Smooth muscle cell (in vitro differentiated cells): ENCODE measurements around the gene TDRD10. TPM values are rescaled to one million over a fixed set of nuclear protein-coding genes. Genes with fewer than 3 reads are reported as not detected.

ENCODE experiments used
- DNase-seq: peaks from one replicate; lab custom pipeline; 2025; ENCODE audit not compliant: unreplicated experiment; lab: John Stamatoyannopoulos, UW
- H2AFZ ChIP-seq: fragments of 200-600 bp; sonication (generic); 2 replicates; pipeline ENCODE4 v1.6.0; 2016; ENCODE audit warnings: antibody characterized with exemption, low read depth, mild to moderate bottlenecking
- H3F3A ChIP-seq: fragments of 200-600 bp; sonication (generic); 2 replicates; pipeline ENCODE4 v1.6.0; 2017; ENCODE audit warnings: antibody characterized with exemption, low read depth
- H3K27ac ChIP-seq: fragments of 200-600 bp; sonication (generic); 2 replicates; pipeline ENCODE4 v1.5.1; 2016; ENCODE audit warnings: low read depth, mild to moderate bottlenecking
- H3K27me3 ChIP-seq: fragments of 200-600 bp; sonication (generic); 2 replicates; pipeline ENCODE4 v1.6.1; 2016; ENCODE audit warnings: low read depth, mild to moderate bottlenecking
- H3K36me3 ChIP-seq: fragments of 200-600 bp; sonication (generic); 2 replicates; pipeline ENCODE4 v1.5.1; 2016; ENCODE audit warnings: low read depth
- H3K4me1 ChIP-seq: fragments of 200-600 bp; sonication (generic); 2 replicates; pipeline ENCODE4 v1.5.1; 2016; ENCODE audit warnings: low read depth
- H3K4me2 ChIP-seq: fragments of 200-600 bp; sonication (generic); 2 replicates; pipeline ENCODE4 v1.6.0; 2016; ENCODE audit warnings: mild to moderate bottlenecking
- H3K4me3 ChIP-seq: fragments of 200-600 bp; sonication (generic); 2 replicates; pipeline ENCODE4 v1.5.1; 2016; ENCODE audit warnings: mild to moderate bottlenecking
- H3K79me2 ChIP-seq: fragments of 200-600 bp; sonication (generic); 2 replicates; pipeline ENCODE4 v1.6.0; 2016; ENCODE audit warnings: low read depth, mild to moderate bottlenecking
- H3K9ac ChIP-seq: fragments of 200-600 bp; sonication (generic); 2 replicates; pipeline ENCODE4 v1.6.0; 2016; ENCODE audit warnings: low read depth
- H3K9me3 ChIP-seq: fragments of 200-600 bp; sonication (generic); replicated peaks from 2 replicates; pipeline ENCODE4 v1.5.1; 2016; ENCODE audit warnings: low read depth
- H4K20me1 ChIP-seq: fragments of 200-600 bp; sonication (generic); 2 replicates; pipeline ENCODE4 v1.6.0; 2016; ENCODE audit warnings: low read depth
- CTCF ChIP-seq: fragments of 200-600 bp; sonication (generic); IDR thresholded peaks from 2 replicates; pipeline ENCODE4 v1.5.1; 2017; ENCODE audit warnings: borderline replicate concordance, mild to moderate bottlenecking, antibody characterized with exemption; ENCODE audit not compliant: insufficient read depth, poor library complexity, severe bottlenecking
- WGBS: methylation state at CpG from one replicate; pipeline ENCODE4 v1.1.7; 2016; ENCODE audit warnings: low lambda C conversion rate; 5-methylcytosine and 5-hydroxymethylcytosine counted together
- polyA plus RNA-seq: library from polyadenylated mRNA; unstranded; fragments of >200 nt; fragmentation: Nextera tagmentation; extraction: Ambion mirVana; gene quantifications from 2 replicates; pipeline ENCODE4 v1.2.1, GENCODE V29; 2016
- total RNA-seq: library from RNA; depleted of rRNA; stranded (reverse); fragments of >200 nt; gene quantifications from 2 replicates; pipeline ENCODE4 v1.2.3, GENCODE V29; 2014

The TDRD10 gene
- total and polyA plus RNA-seq, 2 experiments from 2014 or later = 0.11 to 0.13 TPM

GRCh38 chr1:154514066-154514553 is 12.1 kb downstream of the TDRD10 start:
- WGBS = 83% methylated on average over 7 of the region's 7 CpGs
- no peaks in the 10 kb centered on the region for H3K4me1 ChIP-seq
- no peak overlapping the region for H3K4me2 ChIP-seq
- DNase-seq = no peak
- no peaks in the 10 kb centered on the region for H3K79me2 ChIP-seq
- no peak overlapping the region for H2AFZ ChIP-seq
- H3K9me3 ChIP-seq = no peaks in the 10 kb centered on the region
- H3K36me3 ChIP-seq = no peaks in the 10 kb centered on the region
- no peaks in the 10 kb centered on the region for H3F3A ChIP-seq
- H3K27me3 ChIP-seq = peaks cover 17% of the 10 kb centered on the region
- H4K20me1 ChIP-seq = no peaks in the 10 kb centered on the region
- H3K9ac ChIP-seq = no peak overlapping the region
- no peak for TF ChIP-seq CTCF
- no peak overlapping the region for H3K4me3 ChIP-seq
- no peak overlapping the region for H3K27ac ChIP-seq

- no peaks in the 10 kb centered on the region for H3K79me2 ChIP-seq
- no peaks in the 10 kb centered on the region for H3K4me1 ChIP-seq
- no peak overlapping the region for H3K27ac ChIP-seq
- no peaks in the 10 kb centered on the region for H3K9me3 ChIP-seq
- peaks cover 17% of the 10 kb centered on the region for H3K27me3 ChIP-seq
- no peaks in the 10 kb centered on the region for H3K36me3 ChIP-seq
- 97% methylated on average over 11 of the region's 11 CpGs for WGBS
- no peak overlapping the region for H2AFZ ChIP-seq
- H3K9ac ChIP-seq = no peak overlapping the region
- no peaks in the 10 kb centered on the region for H4K20me1 ChIP-seq
- no peak overlapping the region for H3K4me2 ChIP-seq
- TF ChIP-seq CTCF = no peak
- H3K4me3 ChIP-seq = no peak overlapping the region
- no peak for DNase-seq
- H3F3A ChIP-seq = no peaks in the 10 kb centered on the region
These were observed 15.6 kb downstream of the TDRD10 start for GRCh38 chr1:154517661-154518060.

- H4K20me1 ChIP-seq = no peaks in the 10 kb centered on the region
- H3K9me3 ChIP-seq = no peaks in the 10 kb centered on the region
- peaks cover 24% of the 10 kb centered on the region for H3K27me3 ChIP-seq
- H3K4me3 ChIP-seq = no peak overlapping the region
- TF ChIP-seq CTCF = no peak
- H3K4me2 ChIP-seq = no peak overlapping the region
- H3K9ac ChIP-seq = no peak overlapping the region
- H3K4me1 ChIP-seq = no peaks in the 10 kb centered on the region
- no peak for DNase-seq
- H3K79me2 ChIP-seq = no peaks in the 10 kb centered on the region
- no peaks in the 10 kb centered on the region for H3F3A ChIP-seq
- H3K27ac ChIP-seq = no peak overlapping the region
- no peaks in the 10 kb centered on the region for H3K36me3 ChIP-seq
- H2AFZ ChIP-seq = no peak overlapping the region
- 60% methylated on average over 9 of the region's 9 CpGs for WGBS
These were observed 17.6 kb downstream of the TDRD10 start for GRCh38 chr1:154519591-154519991.

GRCh38 chr1:154520333-154520732 is 18.3 kb downstream of the TDRD10 start:
- Histone ChIP-seq H2AFZ (peak overlapping the region; percentile 54), H3K4me3 (no peak overlapping the region), H3F3A (no peaks in the 10 kb centered on the region), H3K27ac (no peak overlapping the region), H3K27me3 (peaks cover 24% of the 10 kb centered on the region), H4K20me1 (no peaks in the 10 kb centered on the region), H3K36me3 (no peaks in the 10 kb centered on the region), H3K9me3 (no peaks in the 10 kb centered on the region), H3K4me1 (no peaks in the 10 kb centered on the region), H3K79me2 (no peaks in the 10 kb centered on the region), H3K9ac (no peak overlapping the region), H3K4me2 (no peak overlapping the region)
- WGBS = 72% methylated on average over 3 of the region's 3 CpGs
- TF ChIP-seq CTCF = no peak
- DNase-seq = no peak
